ENCODE results near the gene RAPGEF3. TPM values are rescaled to one million over a fixed set of nuclear protein-coding genes. Genes with fewer than 3 reads are reported as not detected.

Gene RAPGEF3
- total and polyA plus RNA-seq, 2 donors (not counting 1 experiment from before 2014, with no cell fraction given) = 1.8 to 5.2 TPM

DNA sequence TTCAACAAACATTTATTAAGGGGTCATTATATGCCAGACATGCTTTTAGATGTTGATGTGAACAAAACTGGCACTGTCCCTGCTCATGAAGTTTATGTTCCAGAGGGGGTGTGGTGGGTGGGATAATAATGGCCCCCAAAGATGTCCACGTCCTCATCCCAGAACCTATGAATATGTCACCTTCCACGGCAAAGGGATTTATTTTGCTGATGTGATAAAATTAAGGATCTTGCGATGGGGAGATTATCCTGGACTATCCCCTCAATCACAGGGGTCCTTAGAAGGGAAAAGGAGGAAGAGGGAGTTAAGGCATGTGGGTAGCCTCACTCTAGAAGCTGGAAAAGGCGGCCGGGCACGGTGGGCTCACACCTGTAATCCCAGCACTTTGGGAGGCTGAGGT is 12.6 kb upstream of the RAPGEF3 start:
- ATAC-seq (ENCODE audit: low read depth) (no peak), DNase-seq (no peak)
- intact Hi-C loops (cut with micrococcal nuclease) = no loop called here
- ChIA-PET CTCF (interaction anchor here (1.4 to 20.0 kb wide), 7 partner anchors 7 to 77 kb away, joined by 3 to 584 read pairs (median 205); partner anchors contain the start of genes ENDOU, RAPGEF3 and RPAP3), POLR2A (interaction anchor here (2.0 kb wide), 1 partner anchor 64 kb away, joined by 7 read pairs; no protein-coding TSS in a partner anchor)
- no peak overlapping the region for H3K27ac Mint-ChIP-seq
- peaks cover 6 to 27% of the 10 kb centered on the region in 2 donors for H3K4me1 ChIP-seq (ENCODE audit: control insufficient read depth in 2 of 2, insufficient read depth in 2 of 2, low read length in 2 of 2)
- no CpG with 5 or more reads among the region's 6 CpGs for WGBS (ENCODE audit: insufficient coverage)
- H3K27ac ChIP-seq (ENCODE audit: low read length in 2 of 2) = no peak overlapping the region
- H2AFZ ChIP-seq (ENCODE audit: insufficient read depth, low read depth, low read length, poor library complexity, severe bottlenecking) = no peak overlapping the region
- H3K4me3 Mint-ChIP-seq = peak overlapping the region; percentile 10
- H3K27me3 ChIP-seq (replicated peaks in 1 of 4; ENCODE audit: control extremely low read depth in 1 of 4, control insufficient read depth in 3 of 4, insufficient read depth in 4 of 4, low read length in 3 of 4) = no peaks in the 10 kb centered on the region
- no peaks in the 10 kb centered on the region for H3K9me3 Mint-ChIP-seq (ENCODE audit: insufficient read depth)
- no peak overlapping the region for H3K4me3 ChIP-seq (ENCODE audit: control extremely low read depth in 1 of 5, extremely low read depth in 1 of 5, insufficient read depth in 1 of 5, low read depth in 2 of 5, low read length in 4 of 5)
- H3K27me3 Mint-ChIP-seq = peaks cover 4% of the 10 kb centered on the region
- no peaks in the 10 kb centered on the region for H3K36me3 ChIP-seq (replicated peaks in 1 of 2; ENCODE audit: control extremely low read depth in 1 of 2, control insufficient read depth in 1 of 2, extremely low read depth in 1 of 2, insufficient read depth in 2 of 2, low read length in 1 of 2)
- peaks cover 24% of the 10 kb centered on the region for H3K79me2 ChIP-seq (ENCODE audit: control insufficient read depth, insufficient read depth, low read length)
- H3K4me2 ChIP-seq (replicated peaks; ENCODE audit: low read depth, low read length, poor library complexity, severe bottlenecking) = no peak overlapping the region
- H4K20me1 ChIP-seq (ENCODE audit: control insufficient read depth, insufficient read depth, low read length, poor library complexity, severe bottlenecking) = peaks cover 10% of the 10 kb centered on the region
- no peak for TF ChIP-seq EZH2 (IDR thresholded peaks at IDR 0.05; ENCODE audit: borderline replicate concordance, insufficient read depth, low read depth, low read length, poor library complexity, severe bottlenecking)
- TF ChIP-seq, protein P1, sequence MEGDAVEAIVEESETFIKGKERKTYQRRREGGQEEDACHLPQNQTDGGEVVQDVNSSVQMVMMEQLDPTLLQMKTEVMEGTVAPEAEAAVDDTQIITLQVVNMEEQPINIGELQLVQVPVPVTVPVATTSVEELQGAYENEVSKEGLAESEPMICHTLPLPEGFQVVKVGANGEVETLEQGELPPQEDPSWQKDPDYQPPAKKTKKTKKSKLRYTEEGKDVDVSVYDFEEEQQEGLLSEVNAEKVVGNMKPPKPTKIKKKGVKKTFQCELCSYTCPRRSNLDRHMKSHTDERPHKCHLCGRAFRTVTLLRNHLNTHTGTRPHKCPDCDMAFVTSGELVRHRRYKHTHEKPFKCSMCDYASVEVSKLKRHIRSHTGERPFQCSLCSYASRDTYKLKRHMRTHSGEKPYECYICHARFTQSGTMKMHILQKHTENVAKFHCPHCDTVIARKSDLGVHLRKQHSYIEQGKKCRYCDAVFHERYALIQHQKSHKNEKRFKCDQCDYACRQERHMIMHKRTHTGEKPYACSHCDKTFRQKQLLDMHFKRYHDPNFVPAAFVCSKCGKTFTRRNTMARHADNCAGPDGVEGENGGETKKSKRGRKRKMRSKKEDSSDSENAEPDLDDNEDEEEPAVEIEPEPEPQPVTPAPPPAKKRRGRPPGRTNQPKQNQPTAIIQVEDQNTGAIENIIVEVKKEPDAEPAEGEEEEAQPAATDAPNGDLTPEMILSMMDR (IDR thresholded peaks at IDR 0.05) = no peak
- peaks cover 19% of the 10 kb centered on the region for H3K4me1 Mint-ChIP-seq
- H3K9me3 ChIP-seq (ENCODE audit: control extremely low read depth in 1 of 3, control insufficient read depth in 2 of 3, insufficient read depth in 1 of 3, low read length in 2 of 3) = no peaks in the 10 kb centered on the region
- no peak overlapping the region for H3K9ac ChIP-seq (ENCODE audit: low read length)

DNA sequence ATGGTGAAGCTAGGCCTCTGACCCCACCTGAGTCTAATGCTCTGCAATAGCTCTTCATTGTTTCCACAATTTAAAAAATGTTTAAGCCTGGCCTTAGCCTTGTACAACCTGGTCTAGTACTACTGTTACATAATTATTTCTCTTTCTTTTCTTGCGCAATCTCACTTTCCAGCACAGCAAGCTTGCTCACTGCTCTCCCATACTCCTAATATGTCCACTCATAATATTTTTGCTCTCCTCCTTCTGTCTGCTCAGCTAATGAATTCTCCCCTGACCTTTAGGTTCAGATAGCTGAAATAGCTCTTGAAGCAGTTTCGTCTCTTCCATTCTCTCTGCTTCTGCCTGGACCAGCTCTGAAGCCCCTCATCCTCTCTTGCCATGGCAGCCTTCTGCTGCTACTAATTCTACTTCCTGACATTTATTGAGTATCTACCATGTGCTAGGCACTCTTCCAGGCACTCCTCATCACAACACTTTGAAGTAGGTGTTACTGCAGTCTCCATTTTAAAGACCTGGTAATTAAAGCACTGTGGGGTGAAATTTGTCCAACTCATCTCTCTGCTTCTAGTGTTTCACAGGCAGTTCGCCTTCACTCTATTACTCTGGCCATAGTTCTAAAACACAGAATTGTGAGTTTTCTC is 11.5 kb upstream of the RAPGEF3 start:
- intact Hi-C loops (cut with micrococcal nuclease) = no loop called here
- POLR2A ChIA-PET = interaction anchor here (2.0 kb wide), 1 partner anchor 63 kb away, joined by 7 read pairs; no protein-coding TSS in a partner anchor
- Histone ChIP-seq H3K27me3 (replicated peaks in 1 of 4; ENCODE audit: control extremely low read depth in 1 of 4, control insufficient read depth in 3 of 4, insufficient read depth in 4 of 4, low read length in 3 of 4) (no peaks in the 10 kb centered on the region), H3K27ac (ENCODE audit: low read length in 2 of 2) (no peak overlapping the region), H3K9ac (ENCODE audit: low read length) (no peak overlapping the region), H3K79me2 (ENCODE audit: control insufficient read depth, insufficient read depth, low read length) (peaks cover 16% of the 10 kb centered on the region), H3K36me3 (replicated peaks in 1 of 2; ENCODE audit: control extremely low read depth in 1 of 2, control insufficient read depth in 1 of 2, extremely low read depth in 1 of 2, insufficient read depth in 2 of 2, low read length in 1 of 2) (no peaks in the 10 kb centered on the region), H2AFZ (ENCODE audit: insufficient read depth, low read depth, low read length, poor library complexity, severe bottlenecking) (no peak overlapping the region), H4K20me1 (ENCODE audit: control insufficient read depth, insufficient read depth, low read length, poor library complexity, severe bottlenecking) (no peaks in the 10 kb centered on the region), H3K9me3 (ENCODE audit: control extremely low read depth in 1 of 3, control insufficient read depth in 2 of 3, insufficient read depth in 1 of 3, low read length in 2 of 3) (no peaks in the 10 kb centered on the region), H3K4me3 (ENCODE audit: control extremely low read depth in 1 of 5, extremely low read depth in 1 of 5, insufficient read depth in 1 of 5, low read depth in 2 of 5, low read length in 4 of 5) (no peak overlapping the region), H3K4me1 (ENCODE audit: control insufficient read depth in 2 of 2, insufficient read depth in 2 of 2, low read length in 2 of 2) (peaks cover 6 to 23% of the 10 kb centered on the region in 2 donors), H3K4me2 (replicated peaks; ENCODE audit: low read depth, low read length, poor library complexity, severe bottlenecking) (no peak overlapping the region)
- peaks cover 17% of the 10 kb centered on the region for H3K4me1 Mint-ChIP-seq
- no peak overlapping the region for H3K4me3 Mint-ChIP-seq
- 93% methylated on average over 3 of the region's 3 CpGs for WGBS (ENCODE audit: insufficient coverage)
- peaks cover 4% of the 10 kb centered on the region for H3K27me3 Mint-ChIP-seq
- DNase-seq = no peak
- ATAC-seq (ENCODE audit: low read depth) = no peak
- H3K27ac Mint-ChIP-seq = no peak overlapping the region
- CTCF ChIA-PET = interaction anchor here (1.4 to 20.0 kb wide), 9 partner anchors 9 to 738 kb away, joined by 3 to 584 read pairs (median 94); partner anchors contain the start of genes ENDOU, RAPGEF3 and RPAP3
- TF ChIP-seq, protein P1 (IDR thresholded peaks at IDR 0.05) = no peak
- no peak for TF ChIP-seq EZH2 (IDR thresholded peaks at IDR 0.05; ENCODE audit: borderline replicate concordance, insufficient read depth, low read depth, low read length, poor library complexity, severe bottlenecking)
- H3K9me3 Mint-ChIP-seq (ENCODE audit: insufficient read depth) = no peaks in the 10 kb centered on the region
